Measurements from ENCODE around the gene IGFBP2. TPM values are rescaled to one million over a fixed set of nuclear protein-coding genes. Genes with fewer than 3 reads are reported as not detected.

IGFBP2 gene
- total and polyA plus RNA-seq, 4 donors: 88.8 to 1,119 (median 352) TPM

GRCh38 chr2:216674376-216674775 lies 41.2 kb downstream of the IGFBP2 start:
- Histone ChIP-seq H3K27me3 (ENCODE audit: control insufficient read depth in 4 of 4, insufficient read depth in 4 of 4, low read length in 3 of 4) (no peaks in the 10 kb centered on the region), H3K36me3 (ENCODE audit: control insufficient read depth in 4 of 4, insufficient read depth in 3 of 4, low read depth in 1 of 4, low read length in 3 of 4) (no peaks in the 10 kb centered on the region), H3K9me3 (ENCODE audit: control insufficient read depth in 4 of 4, low read length in 3 of 4) (no peaks in the 10 kb centered on the region), H3K4me1 (ENCODE audit: control insufficient read depth in 4 of 4, insufficient read depth in 4 of 4, low read length in 3 of 4) (no peaks in the 10 kb centered on the region), H3K27ac (ENCODE audit: low read depth in 1 of 2, low read length in 2 of 2) (no peak overlapping the region), H3K4me3 (ENCODE audit: low read depth in 1 of 3, low read length in 3 of 3) (no peak overlapping the region), H3K9ac (ENCODE audit: low read depth in 1 of 2, low read length in 2 of 2) (no peak overlapping the region)
- 92% methylated on average over 9 of the region's 9 CpGs for WGBS
- TF ChIP-seq RXRA (IDR thresholded peaks at IDR 0.05) (no peak), ZBTB33 (IDR thresholded peaks at IDR 0.05) (no peak), JUND (IDR thresholded peaks at IDR 0.05) (no peak)
- DNase-seq (ENCODE audit: low spot score): no peak

GRCh38 chr2:216676630-216677029 lies 43.4 kb downstream of the IGFBP2 start:
- no peak overlapping the region for H3K27ac ChIP-seq (ENCODE audit: low read depth in 1 of 2, low read length in 2 of 2)

More at GRCh38 chr2:216676630-216677029, 43.4 kb downstream of the IGFBP2 start:
- Histone ChIP-seq H3K4me3 (ENCODE audit: low read depth in 1 of 3, low read length in 3 of 3) (no peak overlapping the region), H3K4me1 (ENCODE audit: control insufficient read depth in 4 of 4, insufficient read depth in 4 of 4, low read length in 3 of 4) (no peaks in the 10 kb centered on the region), H3K9ac (ENCODE audit: low read depth in 1 of 2, low read length in 2 of 2) (no peak overlapping the region), H3K36me3 (ENCODE audit: control insufficient read depth in 4 of 4, insufficient read depth in 3 of 4, low read depth in 1 of 4, low read length in 3 of 4) (no peaks in the 10 kb centered on the region), H3K27me3 (ENCODE audit: control insufficient read depth in 4 of 4, insufficient read depth in 4 of 4, low read length in 3 of 4) (no peaks in the 10 kb centered on the region), H3K9me3 (ENCODE audit: control insufficient read depth in 4 of 4, low read length in 3 of 4) (no peaks in the 10 kb centered on the region)
- no peak for DNase-seq (ENCODE audit: low spot score)
- TF ChIP-seq RXRA (IDR thresholded peaks at IDR 0.05) (no peak), REST (IDR thresholded peaks at IDR 0.05) (no peak), EGR1 (IDR thresholded peaks at IDR 0.05; ENCODE audit: low read depth in 2 of 2) (no peak), SP1 (IDR thresholded peaks at IDR 0.05) (no peak)
- TF ChIP-seq, protein P1, sequence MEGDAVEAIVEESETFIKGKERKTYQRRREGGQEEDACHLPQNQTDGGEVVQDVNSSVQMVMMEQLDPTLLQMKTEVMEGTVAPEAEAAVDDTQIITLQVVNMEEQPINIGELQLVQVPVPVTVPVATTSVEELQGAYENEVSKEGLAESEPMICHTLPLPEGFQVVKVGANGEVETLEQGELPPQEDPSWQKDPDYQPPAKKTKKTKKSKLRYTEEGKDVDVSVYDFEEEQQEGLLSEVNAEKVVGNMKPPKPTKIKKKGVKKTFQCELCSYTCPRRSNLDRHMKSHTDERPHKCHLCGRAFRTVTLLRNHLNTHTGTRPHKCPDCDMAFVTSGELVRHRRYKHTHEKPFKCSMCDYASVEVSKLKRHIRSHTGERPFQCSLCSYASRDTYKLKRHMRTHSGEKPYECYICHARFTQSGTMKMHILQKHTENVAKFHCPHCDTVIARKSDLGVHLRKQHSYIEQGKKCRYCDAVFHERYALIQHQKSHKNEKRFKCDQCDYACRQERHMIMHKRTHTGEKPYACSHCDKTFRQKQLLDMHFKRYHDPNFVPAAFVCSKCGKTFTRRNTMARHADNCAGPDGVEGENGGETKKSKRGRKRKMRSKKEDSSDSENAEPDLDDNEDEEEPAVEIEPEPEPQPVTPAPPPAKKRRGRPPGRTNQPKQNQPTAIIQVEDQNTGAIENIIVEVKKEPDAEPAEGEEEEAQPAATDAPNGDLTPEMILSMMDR (IDR thresholded peaks at IDR 0.05; ENCODE audit: low read depth, low read length, missing input control): no peak
- WGBS: 87% methylated on average over 17 of the region's 17 CpGs
